H7 (cell line): ENCODE results near the gene TUSC2. TPM values are rescaled to one million over a fixed set of nuclear protein-coding genes. Genes with fewer than 3 reads are reported as not detected.
A peak's percentile ranks its signal among the peaks of the same experiment; 100 is the strongest.

ENCODE experiments used
- DNase-seq: peaks from one replicate; pipeline ENCODE4 v3.0.0; 2012
- H3K27me3 ChIP-seq: 2 replicates; pipeline ENCODE4 v1.6.0; 2011; ENCODE audit warnings: mild to moderate bottlenecking, low read length; ENCODE audit not compliant: control insufficient read depth, insufficient read depth
- H3K36me3 ChIP-seq: replicated peaks from 2 replicates; pipeline ENCODE4 v1.5.1; 2011; ENCODE audit warnings: low read length; ENCODE audit not compliant: control insufficient read depth, insufficient read depth
- H3K4me3 ChIP-seq: 2 replicates; pipeline ENCODE4 v1.5.1; 2011; ENCODE audit warnings: low read depth, mild to moderate bottlenecking, control low read depth, low read length, moderate library complexity; ENCODE audit not compliant: insufficient read depth
- total RNA-seq: library from RNA; depleted of rRNA; stranded (reverse); fragments of >200 nt; shearing (Covaris generic); gene quantifications from 2 replicates; pipeline ENCODE4 v1.2.3, GENCODE V29; 2014; rRNA removed

The TUSC2 gene
- total RNA-seq: 36.3 and 42.1 TPM in 2 replicates

DNA sequence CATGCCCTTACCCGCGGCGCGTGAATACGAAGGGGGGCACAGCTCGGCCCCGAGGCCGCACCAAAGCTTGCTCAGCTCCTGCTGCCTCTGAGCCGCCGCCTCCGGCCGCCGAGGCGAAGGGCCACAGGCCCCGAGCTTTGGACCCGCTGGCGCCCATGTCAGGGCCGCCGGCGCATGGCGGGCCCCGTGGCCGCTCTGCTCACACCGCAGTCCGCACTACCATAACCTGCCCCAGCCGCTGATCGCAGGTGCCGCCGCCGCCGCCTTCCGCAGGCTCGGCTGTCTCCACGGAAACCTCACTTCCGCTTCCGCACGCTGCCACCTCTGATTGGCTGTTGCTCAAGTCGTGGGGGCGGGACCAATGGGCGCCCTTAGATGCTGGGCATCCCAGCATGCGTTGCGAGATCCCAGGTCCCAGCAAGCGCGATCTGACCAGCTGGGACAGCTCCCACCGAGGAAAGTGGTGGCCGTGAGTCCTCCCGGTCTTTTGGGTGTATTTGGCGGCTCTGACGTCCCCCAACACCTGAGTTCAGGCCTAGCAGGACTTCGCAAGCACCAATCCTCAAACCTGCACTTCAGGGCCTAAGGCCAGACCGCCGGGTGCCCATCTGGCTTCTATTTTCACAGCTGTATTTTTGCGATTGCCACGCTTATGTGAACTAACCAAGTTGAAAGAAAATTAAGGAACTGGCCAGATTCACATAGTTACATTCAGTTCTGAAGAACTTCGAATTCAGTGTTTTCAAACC is at the start of gene TUSC2:
TSS of gene TUSC2 (minus strand) at position 281 of the 749 bp plus-strand sequence. CDS start at position 157, 124 bp downstream.
- Histone ChIP-seq H3K36me3 (peaks cover 26% of the 10 kb centered on the region), H3K4me3 (peak within 1 kb of the TSS; percentile 99), H3K27me3 (no peaks in the 10 kb centered on the region)
- peak; percentile 99 for DNase-seq

GRCh38 chr3:50375258-50375931 is 47.4 kb upstream of the TUSC2 start:
- Histone ChIP-seq H3K4me3 (no peak overlapping the region), H3K36me3 (no peaks in the 10 kb centered on the region), H3K27me3 (no peaks in the 10 kb centered on the region)
- peak; percentile 89 for DNase-seq

GRCh38 chr3:50374363-50375257 is 46.6 kb upstream of the TUSC2 start:
- H3K4me3 ChIP-seq: no peak overlapping the region
- peak; percentile 80 for DNase-seq
- H3K36me3 ChIP-seq: no peaks in the 10 kb centered on the region
- no peaks in the 10 kb centered on the region for H3K27me3 ChIP-seq

GRCh38 chr3:50373146-50374051 is 45.4 kb upstream of the TUSC2 start:
- DNase-seq: peak; percentile 89
- H3K36me3 ChIP-seq: no peaks in the 10 kb centered on the region
- H3K4me3 ChIP-seq: no peak overlapping the region
- no peaks in the 10 kb centered on the region for H3K27me3 ChIP-seq

DNA sequence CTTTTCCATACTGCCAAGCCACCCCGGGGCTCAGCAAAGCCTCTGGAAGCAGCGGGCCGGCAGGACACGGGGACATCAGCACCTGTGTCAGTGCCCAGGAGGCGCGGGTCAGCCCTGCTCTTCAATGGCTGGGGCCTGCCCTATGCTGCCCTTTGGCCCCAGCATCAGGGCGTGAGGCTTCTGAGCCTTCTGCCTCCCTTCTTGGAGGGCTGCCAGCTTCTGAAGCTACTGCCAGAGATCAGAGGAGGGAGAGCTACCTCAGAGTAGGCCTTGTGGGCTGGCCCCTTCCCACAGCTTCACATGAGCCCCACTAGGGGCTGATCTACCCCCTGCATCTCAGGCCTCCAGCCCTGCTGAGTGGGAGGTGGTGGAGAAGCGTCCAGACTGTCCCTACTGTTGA is 44.3 kb upstream of the TUSC2 start:
- peak; percentile 76 for DNase-seq
- Histone ChIP-seq H3K4me3 (no peak overlapping the region), H3K27me3 (no peaks in the 10 kb centered on the region), H3K36me3 (no peaks in the 10 kb centered on the region)

DNA sequence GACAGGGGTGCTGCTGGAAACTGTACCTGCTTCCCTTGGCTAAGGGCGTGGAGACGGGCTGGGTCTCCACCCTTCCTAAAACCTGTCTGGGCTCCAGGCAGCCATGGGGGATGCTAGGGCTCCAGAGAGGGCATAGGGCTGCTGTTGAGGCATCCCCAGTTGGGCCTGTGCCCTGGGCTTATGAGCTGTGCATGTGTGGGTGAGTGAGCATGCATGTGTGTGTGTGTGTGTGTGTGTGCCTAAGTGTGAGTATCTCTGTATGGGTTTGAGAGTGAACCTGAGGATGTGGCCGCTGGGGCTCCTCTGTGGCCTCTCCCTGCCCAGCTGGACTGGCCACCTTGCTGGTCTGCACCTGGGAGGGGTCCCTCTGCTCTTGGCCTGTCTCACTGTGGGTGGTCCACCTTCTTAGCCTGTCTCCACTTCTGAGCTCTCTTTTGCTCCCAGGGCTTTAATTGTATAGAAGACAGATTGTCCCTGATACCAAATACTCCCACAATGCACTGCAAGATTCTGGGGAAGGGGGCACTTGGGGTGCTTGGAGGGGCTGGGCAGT is 43.2 kb upstream of the TUSC2 start:
- H3K36me3 ChIP-seq: no peaks in the 10 kb centered on the region
- no peak for DNase-seq
- H3K4me3 ChIP-seq: no peak overlapping the region
- peaks cover 2% of the 10 kb centered on the region; the same call in 1 of the 2 replicates for H3K27me3 ChIP-seq

GRCh38 chr3:50370594-50370993 is 42.6 kb upstream of the TUSC2 start:
- no peak overlapping the region for H3K4me3 ChIP-seq
- H3K27me3 ChIP-seq: peaks cover 2% of the 10 kb centered on the region; the same call in 1 of the 2 replicates
- no peak for DNase-seq
- H3K36me3 ChIP-seq: no peaks in the 10 kb centered on the region

- peaks cover 8% of the 10 kb centered on the region; the same call in 1 of the 2 replicates for H3K27me3 ChIP-seq
- H3K4me3 ChIP-seq: no peak overlapping the region
- no peaks in the 10 kb centered on the region for H3K36me3 ChIP-seq
- no peak for DNase-seq
These were observed 41.1 kb upstream of the TUSC2 start for GRCh38 chr3:50369012-50369670.

GRCh38 chr3:50365842-50366220 is 37.8 kb upstream of the TUSC2 start:
- peak overlapping the region; percentile 63; the same call in 1 of the 2 replicates for H3K4me3 ChIP-seq

DNA sequence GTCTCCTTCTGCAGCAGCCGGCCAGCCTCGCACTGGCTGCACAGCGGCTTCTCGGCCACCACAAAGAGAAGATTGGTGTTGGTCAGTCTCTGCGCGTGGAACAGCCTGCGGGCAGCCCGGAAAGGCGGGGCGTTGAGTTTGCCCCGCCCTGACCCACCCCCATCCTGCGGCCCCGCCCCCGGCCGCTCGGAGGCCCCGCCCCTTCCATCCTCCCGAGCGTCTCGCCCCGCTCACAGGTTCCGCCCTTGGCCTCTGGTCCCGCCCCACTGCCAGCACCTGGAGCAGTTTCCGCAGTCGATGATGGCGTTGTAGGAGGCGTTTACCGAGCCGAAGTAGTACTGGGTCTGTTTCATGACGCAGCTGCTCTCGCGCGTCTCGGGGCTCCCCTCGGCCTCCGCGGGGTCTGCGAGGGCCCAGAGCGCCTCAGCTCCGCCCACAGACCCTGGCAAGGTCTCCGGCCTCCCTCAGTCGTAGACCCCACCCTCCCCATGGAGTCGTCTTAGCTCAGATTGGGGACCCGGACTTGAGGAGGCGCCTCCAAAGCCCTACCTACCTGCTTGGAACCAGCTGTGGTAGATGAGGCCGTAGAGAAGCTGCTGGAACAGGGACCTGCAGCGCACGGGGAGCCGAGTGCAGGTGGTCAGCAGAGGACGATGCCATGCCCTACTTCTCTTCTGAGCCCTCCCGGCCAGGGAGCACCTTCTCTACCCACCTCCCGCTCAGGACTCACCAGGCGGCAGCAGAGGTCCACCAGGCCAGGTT is 37.2 kb upstream of the TUSC2 start:
- no peaks in the 10 kb centered on the region for H3K36me3 ChIP-seq
- DNase-seq: peak; percentile 99
- peaks cover 13% of the 10 kb centered on the region; the same call in 1 of the 2 replicates for H3K27me3 ChIP-seq
- H3K4me3 ChIP-seq: peak overlapping the region; percentile 63

More at GRCh38 chr3:50365842-50366220, 37.8 kb upstream of the TUSC2 start:
- DNase-seq: no peak
- Histone ChIP-seq H3K36me3 (no peaks in the 10 kb centered on the region), H3K27me3 (peaks cover 13% of the 10 kb centered on the region; the same call in 1 of the 2 replicates)

- Histone ChIP-seq H3K36me3 (no peaks in the 10 kb centered on the region), H3K27me3 (peaks cover 13% of the 10 kb centered on the region; the same call in 1 of the 2 replicates), H3K4me3 (peak overlapping the region; percentile 63)
- no peak for DNase-seq
These were observed 36.6 kb upstream of the TUSC2 start for GRCh38 chr3:50364573-50365079.

- H3K4me3 ChIP-seq: peak overlapping the region; percentile 28; the same call in 1 of the 2 replicates
These were observed 31.7 kb upstream of the TUSC2 start for GRCh38 chr3:50359760-50360110.

More at GRCh38 chr3:50359760-50360110, 31.7 kb upstream of the TUSC2 start:
- Histone ChIP-seq H3K27me3 (peaks cover 11% of the 10 kb centered on the region; the same call in 1 of the 2 replicates), H3K36me3 (peaks cover 9% of the 10 kb centered on the region)
- DNase-seq: no peak
